ENCODE measurements around the gene SPG7.

SPG7 gene

GRCh38 chr16:89467382-89467781 lies 40.8 kb upstream of the SPG7 start:
- Histone ChIP-seq H4K20me1 (ENCODE audit: insufficient read depth, low read length) (peaks cover 85% of the 10 kb centered on the region), H3K4me1 (ENCODE audit: insufficient read depth, low read length) (no peaks in the 10 kb centered on the region), H3K36me3 (ENCODE audit: insufficient read depth, low read length) (peaks cover 33% of the 10 kb centered on the region), H3K27me3 (ENCODE audit: insufficient read depth, low read length, poor library complexity) (no peaks in the 10 kb centered on the region), H3K27ac (ENCODE audit: low read length) (no peak overlapping the region), H3K4me2 (ENCODE audit: insufficient read depth, low read length) (no peak overlapping the region), H2AFZ (ENCODE audit: low read depth, low read length) (no peak overlapping the region), H3K9ac (ENCODE audit: low read depth, low read length) (no peak overlapping the region), H3K9me3 (ENCODE audit: insufficient read depth, low read length, severe bottlenecking) (no peaks in the 10 kb centered on the region), H3K79me2 (ENCODE audit: insufficient read depth, low read length) (peaks cover 96% of the 10 kb centered on the region), H3K4me3 (ENCODE audit: low read depth in 1 of 2, low read length in 2 of 2) (no peak overlapping the region)
- ATAC-seq (ENCODE audit: insufficient read depth, low read depth) (0 out of 3 replicates have a peak, but pooled peaks have one; percentile 17), DNase-seq (no peak)
- TF ChIP-seq CTCF (IDR thresholded peaks at IDR 0.05; ENCODE audit: borderline replicate concordance, extremely low read depth, low read length, poor library complexity, severe bottlenecking) = no peak
- TF ChIP-seq EZH2 (IDR thresholded peaks at IDR 0.05; ENCODE audit: borderline replicate concordance, low read depth, low read length, severe bottlenecking) = no peak

- H3K9me3 ChIP-seq (ENCODE audit: insufficient read depth, low read length, severe bottlenecking) = no peaks in the 10 kb centered on the region
- peaks cover 97% of the 10 kb centered on the region for H4K20me1 ChIP-seq (ENCODE audit: insufficient read depth, low read length)
- no peak overlapping the region for H3K27ac ChIP-seq (ENCODE audit: low read length)
- peaks cover 30% of the 10 kb centered on the region for H3K4me1 ChIP-seq (ENCODE audit: insufficient read depth, low read length)
- H3K4me2 ChIP-seq (ENCODE audit: insufficient read depth, low read length) = no peak overlapping the region
- DNase-seq = no peak
- H3K27me3 ChIP-seq (ENCODE audit: insufficient read depth, low read length, poor library complexity) = no peaks in the 10 kb centered on the region
- no peak overlapping the region for H3K4me3 ChIP-seq (ENCODE audit: low read depth in 1 of 2, low read length in 2 of 2)
- no peak overlapping the region for H2AFZ ChIP-seq (ENCODE audit: low read depth, low read length)
- no peak overlapping the region for H3K9ac ChIP-seq (ENCODE audit: low read depth, low read length)
- peaks cover 100% of the 10 kb centered on the region for H3K79me2 ChIP-seq (ENCODE audit: insufficient read depth, low read length)
- peaks cover 48% of the 10 kb centered on the region for H3K36me3 ChIP-seq (ENCODE audit: insufficient read depth, low read length)
- ATAC-seq (ENCODE audit: insufficient read depth, low read depth) = no peak
- TF ChIP-seq EZH2 (IDR thresholded peaks at IDR 0.05; ENCODE audit: borderline replicate concordance, low read depth, low read length, severe bottlenecking) = no peak
- TF ChIP-seq CTCF (IDR thresholded peaks at IDR 0.05; ENCODE audit: borderline replicate concordance, extremely low read depth, low read length, poor library complexity, severe bottlenecking) = no peak
Measured at GRCh38 chr16:89472711-89473075, 35.5 kb upstream of the SPG7 start.

GRCh38 chr16:89473136-89473712 lies 35.0 kb upstream of the SPG7 start:
- peaks cover 43% of the 10 kb centered on the region for H3K36me3 ChIP-seq (ENCODE audit: insufficient read depth, low read length)
- H3K4me2 ChIP-seq (ENCODE audit: insufficient read depth, low read length) = no peak overlapping the region
- no peak for DNase-seq
- TF ChIP-seq EZH2 (IDR thresholded peaks at IDR 0.05; ENCODE audit: borderline replicate concordance, low read depth, low read length, severe bottlenecking) = no peak
- TF ChIP-seq CTCF (IDR thresholded peaks at IDR 0.05; ENCODE audit: borderline replicate concordance, extremely low read depth, low read length, poor library complexity, severe bottlenecking) = no peak
- no peaks in the 10 kb centered on the region for H3K27me3 ChIP-seq (ENCODE audit: insufficient read depth, low read length, poor library complexity)
- no peak overlapping the region; the same call in 1 of the 2 replicates for H3K27ac ChIP-seq (ENCODE audit: low read length)
- H3K9ac ChIP-seq (ENCODE audit: low read depth, low read length) = no peak overlapping the region
- peaks cover 97% of the 10 kb centered on the region for H4K20me1 ChIP-seq (ENCODE audit: insufficient read depth, low read length)
- peaks cover 100% of the 10 kb centered on the region for H3K79me2 ChIP-seq (ENCODE audit: insufficient read depth, low read length)
- no peak for ATAC-seq (ENCODE audit: insufficient read depth, low read depth)
- no peaks in the 10 kb centered on the region for H3K9me3 ChIP-seq (ENCODE audit: insufficient read depth, low read length, severe bottlenecking)
- H3K4me3 ChIP-seq (ENCODE audit: low read depth in 1 of 2, low read length in 2 of 2) = no peak overlapping the region
- H2AFZ ChIP-seq (ENCODE audit: low read depth, low read length) = no peak overlapping the region
- H3K4me1 ChIP-seq (ENCODE audit: insufficient read depth, low read length) = peaks cover 30% of the 10 kb centered on the region
